PC-9 (cell line): ENCODE measurements around the gene RPGRIP1.

Source experiments
- CTCF ChIP-seq: fragments of 200-600 bp; sonication (generic); conservative IDR thresholded peaks from 2 replicates; pipeline ENCODE4 v1.6.1; 2017; ENCODE audit warnings: mixed run types, antibody characterized with exemption, mild to moderate bottlenecking, moderate library complexity
- EZH2 ChIP-seq: fragments of 200-600 bp; sonication (generic); IDR thresholded peaks from 2 replicates; pipeline ENCODE4 v1.8.0; 2017; ENCODE audit warnings: antibody characterized with exemption, low read depth

- TF ChIP-seq CTCF = no peak
- TF ChIP-seq EZH2 = no peak
Measured at GRCh38 chr14:21245813-21246212, 34.1 kb upstream of the RPGRIP1 start.
